Body of pancreas (tissue), 4 donors: Measurements from ENCODE around the gene BET1L. TPM values are rescaled to one million over a fixed set of nuclear protein-coding genes. Genes with fewer than 3 reads are reported as not detected.
"Not testable (repeated sequence)": the region's sequence is repeated elsewhere in the genome, so short reads cannot be mapped to it uniquely, and the experiment has no call there.

Experiments used
- ATAC-seq: fragments of 150-250 bp; one replicate; pipeline ENCODE4 v1.9.1; 2016
- DNase-seq, 4 donors: peaks; one replicate each; pipeline ENCODE4 v3.0.0-alpha.2; 2019
- H3K27ac ChIP-seq, 4 donors: fragments of 200-600 bp; sonication (generic); 1 replicate in 3 of 4; 2 replicates in 1 of 4; pipeline versions ENCODE4 v1.5.1 to v1.6.1; 2016 to 2019; ENCODE audit warnings: mild to moderate bottlenecking in 1 of 4, mixed read lengths in 1 of 4, moderate library complexity in 1 of 4
- H3K27me3 ChIP-seq, 2 donors: fragments of 200-600 bp; sonication (generic); one replicate each; pipeline ENCODE4 v1.6.0; 2016; ENCODE audit warnings: mild to moderate bottlenecking in 1 of 2
- H3K36me3 ChIP-seq, 2 donors: fragments of 200-600 bp; sonication (generic); replicated peaks in 1 of 2; 2 replicates each; pipeline ENCODE4 v1.5.1; 2016; ENCODE audit warnings: low read depth in 2 of 2; ENCODE audit not compliant: insufficient read depth in 1 of 2
- H3K4me1 ChIP-seq: fragments of 200-600 bp; sonication (generic); one replicate; pipeline ENCODE4 v1.6.0; 2016
- H3K4me3 ChIP-seq, 2 donors: fragments of 200-600 bp; sonication (generic); 1 replicate in 1 of 2; 2 replicates in 1 of 2; pipeline ENCODE4 v1.5.1; 2016 to 2019
- H3K9me3 ChIP-seq, 3 donors: fragments of 200-600 bp; sonication (generic); 1 replicate in 2 of 3; 2 replicates in 1 of 3; pipeline ENCODE4 v1.5.1; 2016
- POLR2A ChIP-seq, 3 donors: fragments of 450-650 bp; IDR thresholded peaks; one replicate each; pipeline ENCODE4 v1.6.1; 2016; ENCODE audit warnings: antibody characterized with exemption in 3 of 3, mild to moderate bottlenecking in 2 of 3
- WGBS, 2 donors: methylation state at CpG; one replicate each; pipeline ENCODE4 v1.1.5; 2017; 5-methylcytosine and 5-hydroxymethylcytosine counted together
- intact Hi-C: fragments of 100-400 bp; cut with DNase I; formaldehyde crosslinking; loops from one replicate; pipeline ENCODE4 v1.15.1; 2023
- total RNA-seq, 2 donors: library from RNA; depleted of rRNA; stranded (reverse); fragments of >200 nt; gene quantifications; one replicate each; pipeline ENCODE4 v1.1.0, GENCODE V29; 2016
- TF ChIP-seq, protein P1 (sequence below), 7 experiments: fragments of 450-650 bp in 4 of 7; fragments of 200-600 bp in 3 of 7; sonication (generic) in 3 of 7; IDR thresholded peaks; one replicate each; pipeline ENCODE4 v1.5.1; 2016 to 2019; ENCODE audit warnings: antibody characterized with exemption in 7 of 7

The BET1L gene
- total RNA-seq, 2 donors from 2014 or later: 22.3 to 31.0 TPM

DNA sequence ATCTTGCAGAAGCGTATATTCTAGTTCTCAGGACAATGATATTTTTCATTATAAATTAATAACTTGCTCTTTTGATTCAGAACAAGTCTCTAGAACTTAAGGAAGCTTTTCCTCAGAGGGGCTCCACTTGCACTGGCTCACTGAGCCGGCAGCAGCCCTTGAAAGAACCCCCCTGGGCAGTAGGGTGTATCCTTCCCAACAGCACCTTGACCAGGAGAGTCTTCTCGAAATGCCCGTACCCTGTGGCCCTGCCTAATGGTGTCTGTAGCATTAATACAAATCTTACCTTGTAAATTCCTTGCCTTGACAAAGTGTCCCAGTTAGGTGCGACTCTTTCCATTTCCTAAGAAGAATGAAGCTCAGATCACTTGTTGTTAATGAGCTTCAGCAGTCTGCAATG is 43.1 kb upstream of the BET1L start:
- H3K9me3 ChIP-seq: no peaks in the 10 kb centered on the region
- H3K4me1 ChIP-seq: no peaks in the 10 kb centered on the region
- peaks cover 13 to 37% of the 10 kb centered on the region in 2 donors for H3K36me3 ChIP-seq
- DNase-seq (no peak), ATAC-seq (no peak)
- no peak overlapping the region for H3K27ac ChIP-seq
- no peak overlapping the region for H3K4me3 ChIP-seq
- intact Hi-C loops: no loop called here
- TF ChIP-seq, protein P1, sequence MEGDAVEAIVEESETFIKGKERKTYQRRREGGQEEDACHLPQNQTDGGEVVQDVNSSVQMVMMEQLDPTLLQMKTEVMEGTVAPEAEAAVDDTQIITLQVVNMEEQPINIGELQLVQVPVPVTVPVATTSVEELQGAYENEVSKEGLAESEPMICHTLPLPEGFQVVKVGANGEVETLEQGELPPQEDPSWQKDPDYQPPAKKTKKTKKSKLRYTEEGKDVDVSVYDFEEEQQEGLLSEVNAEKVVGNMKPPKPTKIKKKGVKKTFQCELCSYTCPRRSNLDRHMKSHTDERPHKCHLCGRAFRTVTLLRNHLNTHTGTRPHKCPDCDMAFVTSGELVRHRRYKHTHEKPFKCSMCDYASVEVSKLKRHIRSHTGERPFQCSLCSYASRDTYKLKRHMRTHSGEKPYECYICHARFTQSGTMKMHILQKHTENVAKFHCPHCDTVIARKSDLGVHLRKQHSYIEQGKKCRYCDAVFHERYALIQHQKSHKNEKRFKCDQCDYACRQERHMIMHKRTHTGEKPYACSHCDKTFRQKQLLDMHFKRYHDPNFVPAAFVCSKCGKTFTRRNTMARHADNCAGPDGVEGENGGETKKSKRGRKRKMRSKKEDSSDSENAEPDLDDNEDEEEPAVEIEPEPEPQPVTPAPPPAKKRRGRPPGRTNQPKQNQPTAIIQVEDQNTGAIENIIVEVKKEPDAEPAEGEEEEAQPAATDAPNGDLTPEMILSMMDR (IDR thresholded peaks at IDR 0.05): no peak
- TF ChIP-seq POLR2A (IDR thresholded peaks at IDR 0.05): no peak
- no peaks in the 10 kb centered on the region for H3K27me3 ChIP-seq
- WGBS, 2 donors: 86 to 92% methylated on average over 5 of the region's 5 CpGs

DNA sequence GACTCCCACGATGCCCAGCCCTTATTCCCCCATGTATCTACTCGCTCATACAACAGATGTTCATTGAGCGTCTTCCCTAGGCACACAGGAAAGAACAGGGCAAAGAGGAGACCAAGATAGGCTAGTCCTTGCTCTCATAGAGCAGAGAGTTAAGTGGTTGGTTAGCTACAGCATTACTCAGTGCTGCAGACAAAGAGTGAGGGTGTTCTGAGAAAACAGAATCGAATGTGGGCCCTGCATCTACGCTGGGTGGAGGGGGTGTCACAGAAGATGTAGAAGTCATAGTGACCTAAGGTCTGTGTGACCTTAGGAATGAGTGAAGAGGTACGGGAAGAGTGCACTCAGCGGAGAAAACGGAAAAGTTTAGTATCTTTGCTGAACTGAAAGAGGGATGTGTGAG is 41.9 kb upstream of the BET1L start:
- TF ChIP-seq POLR2A (IDR thresholded peaks at IDR 0.05): no peak
- TF ChIP-seq, protein P1 (IDR thresholded peaks at IDR 0.05): no peak
- no peaks in the 10 kb centered on the region for H3K9me3 ChIP-seq
- ATAC-seq: no peak
- H3K4me1 ChIP-seq: no peaks in the 10 kb centered on the region
- no peak overlapping the region for H3K27ac ChIP-seq
- peaks cover 17 to 41% of the 10 kb centered on the region in 2 donors for H3K36me3 ChIP-seq
- no peak overlapping the region for H3K4me3 ChIP-seq
- DNase-seq: no peak
- 85 to 96% methylated on average over 8 of the region's 8 CpGs for WGBS, 2 donors
- no peaks in the 10 kb centered on the region for H3K27me3 ChIP-seq
- intact Hi-C loops: no loop called here

DNA sequence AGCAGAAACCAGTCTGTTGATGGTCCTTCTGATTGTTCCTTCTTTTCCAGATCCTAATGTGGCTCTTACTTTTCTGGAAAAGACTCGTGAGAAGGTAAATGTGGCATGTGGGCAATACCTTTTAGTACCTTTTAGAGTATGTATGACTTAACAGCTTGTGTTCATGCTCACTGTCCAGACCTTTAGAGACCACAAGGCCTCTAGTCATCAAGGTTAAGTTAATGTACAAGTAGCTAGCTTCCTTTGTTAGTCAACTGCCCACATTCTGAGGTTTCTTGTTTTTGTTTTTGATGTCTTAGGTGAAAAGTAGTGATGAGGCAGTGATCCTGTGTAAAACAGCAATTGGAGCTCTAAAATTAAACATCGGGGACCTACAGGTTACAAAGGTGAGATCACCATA is 37.2 kb upstream of the BET1L start:
- Histone ChIP-seq H3K4me3 (no peak overlapping the region), H3K4me1 (no peaks in the 10 kb centered on the region), H3K36me3 (peaks cover 17 to 33% of the 10 kb centered on the region in 2 donors), H3K27ac (no peak overlapping the region), H3K27me3 (no peaks in the 10 kb centered on the region), H3K9me3 (no peaks in the 10 kb centered on the region)
- TF ChIP-seq POLR2A (IDR thresholded peaks at IDR 0.05): no peak
- TF ChIP-seq, protein P1 (IDR thresholded peaks at IDR 0.05): no peak
- ATAC-seq (no peak), DNase-seq (no peak)
- WGBS, 2 donors: 89 to 92% methylated on average over 2 of the region's 2 CpGs
- intact Hi-C loops: loop anchor here (5.0 kb wide), 1 partner anchor 53 kb away; the partner anchor contains the start of gene IFITM5

DNA sequence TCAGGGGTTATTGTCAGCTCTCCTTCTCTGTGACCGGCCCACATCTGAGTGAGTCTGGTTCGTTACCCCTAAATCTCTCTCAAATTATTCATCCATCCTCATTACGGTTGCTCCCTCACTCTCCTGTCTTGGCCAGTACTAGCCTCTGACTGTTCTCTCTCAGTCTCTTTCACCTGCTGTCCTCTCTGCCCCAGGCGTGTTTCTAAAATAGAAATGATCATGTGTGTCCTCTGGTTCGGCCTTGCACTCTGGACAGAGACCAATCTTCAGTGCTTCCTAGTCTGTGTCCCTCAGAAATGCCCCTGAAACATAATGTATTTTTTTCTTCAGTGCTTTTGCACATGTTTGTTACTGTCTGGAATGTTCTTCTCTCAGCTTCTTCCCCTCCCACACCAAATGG is 34.4 kb upstream of the BET1L start:
- intact Hi-C loops: loop anchor here (5.0 kb wide), 1 partner anchor 56 kb away; the partner anchor contains the start of gene IFITM5
- WGBS, 2 donors: 91 to 93% methylated on average over 5 of the region's 5 CpGs
- Histone ChIP-seq H3K27me3 (no peaks in the 10 kb centered on the region), H3K9me3 (no peaks in the 10 kb centered on the region), H3K27ac (no peak overlapping the region), H3K4me1 (peaks cover 15% of the 10 kb centered on the region), H3K36me3 (peaks cover 6 to 15% of the 10 kb centered on the region in 2 donors), H3K4me3 (no peak overlapping the region)
- no peak for ATAC-seq
- no peak for DNase-seq
- no peak for TF ChIP-seq POLR2A (IDR thresholded peaks at IDR 0.05)
- TF ChIP-seq, protein P1 (IDR thresholded peaks at IDR 0.05): no peak

DNA sequence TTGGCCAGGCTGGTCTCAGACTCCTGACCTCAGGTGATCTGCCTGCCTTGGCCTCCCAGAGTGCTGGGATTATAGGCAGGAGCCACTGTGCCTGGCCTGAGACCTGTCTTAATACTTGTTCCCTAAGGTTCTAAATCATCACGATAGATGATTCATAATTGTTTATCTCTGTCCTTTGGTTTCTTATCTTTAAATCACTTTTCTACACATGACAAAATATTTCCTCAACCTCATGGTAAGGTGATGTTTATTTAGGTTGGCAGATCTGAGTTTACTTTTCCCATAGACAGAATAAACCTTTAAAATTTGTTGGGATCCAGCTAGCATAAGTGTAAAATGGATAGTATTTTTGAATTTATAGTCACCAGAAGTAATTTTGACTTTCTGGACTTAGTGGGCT is 33.1 kb upstream of the BET1L start:
- 21 to 38% methylated on average over 1 of the region's 1 CpG for WGBS, 2 donors
- H3K4me3 ChIP-seq: no peak overlapping the region
- no peaks in the 10 kb centered on the region for H3K9me3 ChIP-seq
- ATAC-seq (no peak), DNase-seq (no peak)
- H3K27me3 ChIP-seq: no peaks in the 10 kb centered on the region
- peaks cover 19% of the 10 kb centered on the region for H3K4me1 ChIP-seq
- H3K27ac ChIP-seq: no peak overlapping the region
- TF ChIP-seq POLR2A (IDR thresholded peaks at IDR 0.05): no peak
- TF ChIP-seq, protein P1 (IDR thresholded peaks at IDR 0.05): no peak
- peaks cover 4 to 10% of the 10 kb centered on the region in 2 donors for H3K36me3 ChIP-seq
- intact Hi-C loops: loop anchor here (5.0 kb wide), 1 partner anchor 57 kb away; the partner anchor contains the start of gene IFITM5

DNA sequence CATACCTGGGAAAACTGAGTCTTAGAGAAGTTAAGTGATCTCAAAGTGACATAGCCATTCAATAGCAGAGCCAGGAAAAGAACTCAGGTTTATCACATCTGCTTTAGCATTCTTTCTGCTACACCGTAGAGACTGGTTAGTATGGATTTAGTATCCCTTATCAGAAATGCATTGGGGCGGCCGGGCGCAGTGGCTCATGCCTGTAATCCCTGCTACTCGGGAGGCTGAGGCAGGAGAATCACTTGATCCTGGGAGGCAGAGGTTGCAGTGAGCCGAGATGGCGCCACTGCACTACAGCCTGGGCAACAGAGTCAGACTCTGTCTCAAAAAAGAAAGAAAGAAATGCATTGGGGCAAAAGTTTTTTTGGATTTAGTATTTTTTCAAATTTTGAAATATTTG is 31.1 kb upstream of the BET1L start:
- not testable (repeated sequence) for H3K9me3 ChIP-seq, H3K27me3 ChIP-seq, H3K27ac ChIP-seq, H3K36me3 ChIP-seq, ATAC-seq, H3K4me3 ChIP-seq, DNase-seq
- WGBS, 2 donors: 77 to 84% methylated on average over 7 of the region's 7 CpGs
- peaks cover 29% of the 10 kb centered on the region for H3K4me1 ChIP-seq
- intact Hi-C loops: loop anchor here (10.0 kb wide), 1 partner anchor 126 kb away; the partner anchor contains the start of gene B4GALNT4
